K562 (cell line): ENCODE measurements around the gene PDE6D. TPM values are rescaled to one million over a fixed set of nuclear protein-coding genes. Genes with fewer than 3 reads are reported as not detected.

ENCODE experiments used
- CEBPG ChIP-seq, 3 experiments: fragments of 200-800 bp in 1 of 3; sonication (Bioruptor generic) in 1 of 3; sonication (generic) in 1 of 3; formaldehyde crosslinking in 1 of 3; IDR thresholded peaks in 2 of 3; conservative IDR thresholded peaks in 1 of 3; 2 replicates each; pipeline versions ENCODE4 v1.6.1 to v1.8.0; 2016 to 2022; ENCODE audit warnings: missing compliant biosample characterization in 2 of 3, missing genetic modification characterization in 2 of 3, mild to moderate bottlenecking in 1 of 3, missing genetic modification reagents in 1 of 3
- FOSL1 ChIP-seq: fragments of 200-800 bp; sonication (Bioruptor generic); conservative IDR thresholded peaks from 2 replicates; pipeline ENCODE4 v1.6.1; 2016; ENCODE audit warnings: missing genetic modification characterization, missing compliant biosample characterization
- NRF1 ChIP-seq, 2 experiments: fragments of 450-650 bp; IDR thresholded peaks in 1 of 2; conservative IDR thresholded peaks in 1 of 2; 2 replicates each; pipeline ENCODE4 v1.6.1; 2014; ENCODE audit warnings: mild to moderate bottlenecking in 2 of 2
- ZFP30 ChIP-seq: fragments of 250-450 bp; sonication (Bioruptor Pico); IDR thresholded peaks from 2 replicates; pipeline ENCODE4 v1.8.0; 2022; ENCODE audit warnings: moderate library complexity, mild to moderate bottlenecking, inconsistent platforms, borderline replicate concordance
- ZNF347 ChIP-seq: fragments of 450-650 bp; formaldehyde crosslinking; IDR thresholded peaks from 2 replicates; pipeline ENCODE4 v1.4.0; 2020; ENCODE audit warnings: low read depth, mild to moderate bottlenecking, moderate library complexity
- polyA plus RNA-seq, 8 experiments: library from polyadenylated mRNA; depleted of rRNA in 4 of 8; stranded (reverse) in 5 of 8; unstranded in 3 of 8; fragments of >200 nt; fragmentation: Nextera tagmentation in 2 of 8; fragmentation: Illumina TruSeq in 1 of 8; extraction: Ambion mirVana in 2 of 8; extraction: Trizol in 1 of 8; gene quantifications; 2 replicates each; pipeline versions ENCODE4 v1.2.1 to v1.2.3, GENCODE V29; 2011 to 2014; ENCODE audit warnings: inconsistent platforms in 1 of 8, missing spikeins in 1 of 8
- total RNA-seq, 7 experiments: library from RNA; depleted of rRNA in 6 of 7; stranded (reverse); fragments of >200 nt in 6 of 7; fragmentation: Illumina TruSeq in 2 of 7; extraction: Trizol in 2 of 7; gene quantifications; 2 replicates each; pipeline versions ENCODE4 v1.2.1 to v1.2.3, GENCODE V29; 2011 to 2021; ENCODE audit warnings: low replicate concordance in 1 of 7
- TF ChIP-seq, protein P1 (sequence below): fragments of 200-800 bp; sonication (Bioruptor generic); IDR thresholded peaks from 2 replicates; pipeline ENCODE4 v1.6.1; 2017; ENCODE audit warnings: missing genetic modification characterization, missing compliant biosample characterization

Gene PDE6D
- total and polyA plus RNA-seq, 9 of the 15 experiments (the other 6 are each of a cell fraction or from before 2014, with no cell fraction given), result 0.65 to 11.6 (median 7.0) TPM

GRCh38 chr2:231683292-231684235, 97.5 kb downstream of the PDE6D start (continued):
- TF ChIP-seq, protein P1, sequence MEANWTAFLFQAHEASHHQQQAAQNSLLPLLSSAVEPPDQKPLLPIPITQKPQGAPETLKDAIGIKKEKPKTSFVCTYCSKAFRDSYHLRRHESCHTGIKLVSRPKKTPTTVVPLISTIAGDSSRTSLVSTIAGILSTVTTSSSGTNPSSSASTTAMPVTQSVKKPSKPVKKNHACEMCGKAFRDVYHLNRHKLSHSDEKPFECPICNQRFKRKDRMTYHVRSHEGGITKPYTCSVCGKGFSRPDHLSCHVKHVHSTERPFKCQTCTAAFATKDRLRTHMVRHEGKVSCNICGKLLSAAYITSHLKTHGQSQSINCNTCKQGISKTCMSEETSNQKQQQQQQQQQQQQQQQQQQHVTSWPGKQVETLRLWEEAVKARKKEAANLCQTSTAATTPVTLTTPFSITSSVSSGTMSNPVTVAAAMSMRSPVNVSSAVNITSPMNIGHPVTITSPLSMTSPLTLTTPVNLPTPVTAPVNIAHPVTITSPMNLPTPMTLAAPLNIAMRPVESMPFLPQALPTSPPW (CRISPR knock-in tag), result no peak
- TF ChIP-seq CEBPG (CRISPR knock-in tag; IDR thresholded peaks at IDR 0.05), result peak; percentile 22; the same call in 1 of the 2 replicates
- no peak for TF ChIP-seq CEBPG (tag; conservative IDR thresholded peaks at IDR 0.05 in 1 of 2, IDR thresholded peaks at IDR 0.05 in 1 of 2)
- TF ChIP-seq FOSL1 (tag), result 0 out of 2 replicates have a peak, but pooled peaks have one; percentile 20
- TF ChIP-seq ZNF347 (CRISPR knock-in tag), result no peak
- no peak for TF ChIP-seq NRF1 (conservative IDR thresholded peaks at IDR 0.05 in 1 of 2, IDR thresholded peaks at IDR 0.05 in 1 of 2)
- no peak for TF ChIP-seq ZFP30
